ENCODE results near the gene C1QTNF5.

C1QTNF5 gene

GRCh38 chr11:119376197-119376847 lies 35.6 kb upstream of the C1QTNF5 start:
- Histone ChIP-seq H3K36me3 (ENCODE audit: insufficient read depth, low read length) (no peaks in the 10 kb centered on the region), H3K9ac (ENCODE audit: low read depth, low read length) (no peak overlapping the region), H3K4me1 (ENCODE audit: insufficient read depth, low read length) (peaks cover 41% of the 10 kb centered on the region), H3K9me3 (ENCODE audit: control insufficient read depth, insufficient read depth, low read length) (no peaks in the 10 kb centered on the region)

- no peak overlapping the region for H3K9ac ChIP-seq (ENCODE audit: low read depth, low read length)
- H3K4me1 ChIP-seq (ENCODE audit: insufficient read depth, low read length), result peaks cover 45% of the 10 kb centered on the region
- no peaks in the 10 kb centered on the region for H3K36me3 ChIP-seq (ENCODE audit: insufficient read depth, low read length)
- no peaks in the 10 kb centered on the region for H3K9me3 ChIP-seq (ENCODE audit: control insufficient read depth, insufficient read depth, low read length)
Measured at GRCh38 chr11:119375337-119376196, 34.9 kb upstream of the C1QTNF5 start.

- Histone ChIP-seq H3K9ac (ENCODE audit: low read depth, low read length) (no peak overlapping the region), H3K36me3 (ENCODE audit: insufficient read depth, low read length) (no peaks in the 10 kb centered on the region), H3K4me1 (ENCODE audit: insufficient read depth, low read length) (peaks cover 47% of the 10 kb centered on the region), H3K9me3 (ENCODE audit: control insufficient read depth, insufficient read depth, low read length) (no peaks in the 10 kb centered on the region)
Measured at GRCh38 chr11:119374632-119375336, 34.1 kb upstream of the C1QTNF5 start.

GRCh38 chr11:119373921-119374631 lies 33.4 kb upstream of the C1QTNF5 start:
- no peaks in the 10 kb centered on the region for H3K9me3 ChIP-seq (ENCODE audit: control insufficient read depth, insufficient read depth, low read length)
- H3K36me3 ChIP-seq (ENCODE audit: insufficient read depth, low read length), result no peaks in the 10 kb centered on the region
- no peak overlapping the region for H3K9ac ChIP-seq (ENCODE audit: low read depth, low read length)
- H3K4me1 ChIP-seq (ENCODE audit: insufficient read depth, low read length), result peaks cover 47% of the 10 kb centered on the region

- H3K36me3 ChIP-seq (ENCODE audit: insufficient read depth, low read length), result no peaks in the 10 kb centered on the region
- no peak overlapping the region for H3K9ac ChIP-seq (ENCODE audit: low read depth, low read length)
- H3K4me1 ChIP-seq (ENCODE audit: insufficient read depth, low read length), result peaks cover 42% of the 10 kb centered on the region
- no peaks in the 10 kb centered on the region for H3K9me3 ChIP-seq (ENCODE audit: control insufficient read depth, insufficient read depth, low read length)
Measured at GRCh38 chr11:119373059-119373920, 32.6 kb upstream of the C1QTNF5 start.

- Histone ChIP-seq H3K9me3 (ENCODE audit: control insufficient read depth, insufficient read depth, low read length) (no peaks in the 10 kb centered on the region), H3K9ac (ENCODE audit: low read depth, low read length) (no peak overlapping the region), H3K4me1 (ENCODE audit: insufficient read depth, low read length) (peaks cover 38% of the 10 kb centered on the region), H3K36me3 (ENCODE audit: insufficient read depth, low read length) (no peaks in the 10 kb centered on the region)
Measured at GRCh38 chr11:119372260-119373058, 31.8 kb upstream of the C1QTNF5 start.

GRCh38 chr11:119371778-119372182 lies 31.1 kb upstream of the C1QTNF5 start:
- Histone ChIP-seq H3K9ac (ENCODE audit: low read depth, low read length) (no peak overlapping the region), H3K9me3 (ENCODE audit: control insufficient read depth, insufficient read depth, low read length) (no peaks in the 10 kb centered on the region), H3K4me1 (ENCODE audit: insufficient read depth, low read length) (peaks cover 37% of the 10 kb centered on the region)

GRCh38 chr11:119371067-119371601 lies 30.5 kb upstream of the C1QTNF5 start:
- Histone ChIP-seq H3K4me1 (ENCODE audit: insufficient read depth, low read length) (peaks cover 31% of the 10 kb centered on the region), H3K9me3 (ENCODE audit: control insufficient read depth, insufficient read depth, low read length) (no peaks in the 10 kb centered on the region), H3K9ac (ENCODE audit: low read depth, low read length) (no peak overlapping the region), H3K36me3 (ENCODE audit: insufficient read depth, low read length) (no peaks in the 10 kb centered on the region)

More at GRCh38 chr11:119371778-119372182, 31.1 kb upstream of the C1QTNF5 start:
- H3K36me3 ChIP-seq (ENCODE audit: insufficient read depth, low read length), result no peaks in the 10 kb centered on the region

- Histone ChIP-seq H3K36me3 (ENCODE audit: insufficient read depth, low read length) (no peaks in the 10 kb centered on the region), H3K9me3 (ENCODE audit: control insufficient read depth, insufficient read depth, low read length) (no peaks in the 10 kb centered on the region), H3K9ac (ENCODE audit: low read depth, low read length) (no peak overlapping the region), H3K4me1 (ENCODE audit: insufficient read depth, low read length) (peaks cover 25% of the 10 kb centered on the region; the same call in 1 of the 2 replicates)
Measured at GRCh38 chr11:119370486-119371046, 29.9 kb upstream of the C1QTNF5 start.

GRCh38 chr11:119369132-119369925 lies 28.6 kb upstream of the C1QTNF5 start:
- H3K4me1 ChIP-seq (ENCODE audit: insufficient read depth, low read length), result peaks cover 23% of the 10 kb centered on the region
- no peaks in the 10 kb centered on the region for H3K9me3 ChIP-seq (ENCODE audit: control insufficient read depth, insufficient read depth, low read length)
- H3K9ac ChIP-seq (ENCODE audit: low read depth, low read length), result no peak overlapping the region
- H3K36me3 ChIP-seq (ENCODE audit: insufficient read depth, low read length), result no peaks in the 10 kb centered on the region

GRCh38 chr11:119368121-119369034 lies 27.7 kb upstream of the C1QTNF5 start:
- Histone ChIP-seq H3K9ac (ENCODE audit: low read depth, low read length) (no peak overlapping the region), H3K4me1 (ENCODE audit: insufficient read depth, low read length) (peaks cover 22% of the 10 kb centered on the region), H3K9me3 (ENCODE audit: control insufficient read depth, insufficient read depth, low read length) (no peaks in the 10 kb centered on the region), H3K36me3 (ENCODE audit: insufficient read depth, low read length) (no peaks in the 10 kb centered on the region)

Data from ES-I3 (cell line).